Activated T-helper 2 cell treated with anti-CD3 and anti-CD28 coated beads, Interferon-gamma antibody, Interleukin-2, Interleukin-4, amounts not matched to agents 10 μg/mL and 5 μg/mL and 100 μg/mL, durations not matched to agents 14 hours and 24 hours and 36 hours (primary cell): ENCODE data around the gene UBE2I. TPM values are rescaled to one million over a fixed set of nuclear protein-coding genes. Genes with fewer than 3 reads are reported as not detected.
A peak's percentile ranks its signal among the peaks of the same experiment; 100 is the strongest.
"Not testable (repeated sequence)": the region's sequence is repeated elsewhere in the genome, so short reads cannot be mapped to it uniquely, and the experiment has no call there.

Source experiments
- DNase-seq: peaks from one replicate; pipeline ENCODE4 v3.0.0; 2021; ENCODE audit warnings: low spot score
- H3K27ac Mint-ChIP-seq: one replicate; pipeline ENCODE4 v1.8.0; 2021; ENCODE audit warnings: mixed read lengths
- H3K27me3 Mint-ChIP-seq: one replicate; pipeline ENCODE4 v1.8.0; 2021; ENCODE audit warnings: low read depth, mixed read lengths
- H3K36me3 Mint-ChIP-seq: one replicate; pipeline ENCODE4 v1.8.0; 2021; ENCODE audit warnings: low read depth, mixed read lengths
- H3K4me1 Mint-ChIP-seq: one replicate; pipeline ENCODE4 v1.8.0; 2021; ENCODE audit warnings: low read depth, mixed read lengths
- H3K4me3 Mint-ChIP-seq: one replicate; pipeline ENCODE4 v1.8.0; 2021; ENCODE audit warnings: low read depth, mild to moderate bottlenecking, moderate library complexity, mixed read lengths
- H3K9me3 Mint-ChIP-seq: one replicate; pipeline ENCODE4 v1.8.0; 2021; ENCODE audit warnings: mixed read lengths
- intact Hi-C: fragments of 100-400 bp; cut with micrococcal nuclease; formaldehyde crosslinking; loops from one replicate; pipeline ENCODE4 v1.15.1; 2023
- total RNA-seq: library from RNA; stranded (reverse); gene quantifications from 2 replicates; pipeline ENCODE4 v1.2.3, GENCODE V29; 2022

Gene UBE2I
- total RNA-seq, 1 donor from 2014 or later, result 265 TPM

DNA sequence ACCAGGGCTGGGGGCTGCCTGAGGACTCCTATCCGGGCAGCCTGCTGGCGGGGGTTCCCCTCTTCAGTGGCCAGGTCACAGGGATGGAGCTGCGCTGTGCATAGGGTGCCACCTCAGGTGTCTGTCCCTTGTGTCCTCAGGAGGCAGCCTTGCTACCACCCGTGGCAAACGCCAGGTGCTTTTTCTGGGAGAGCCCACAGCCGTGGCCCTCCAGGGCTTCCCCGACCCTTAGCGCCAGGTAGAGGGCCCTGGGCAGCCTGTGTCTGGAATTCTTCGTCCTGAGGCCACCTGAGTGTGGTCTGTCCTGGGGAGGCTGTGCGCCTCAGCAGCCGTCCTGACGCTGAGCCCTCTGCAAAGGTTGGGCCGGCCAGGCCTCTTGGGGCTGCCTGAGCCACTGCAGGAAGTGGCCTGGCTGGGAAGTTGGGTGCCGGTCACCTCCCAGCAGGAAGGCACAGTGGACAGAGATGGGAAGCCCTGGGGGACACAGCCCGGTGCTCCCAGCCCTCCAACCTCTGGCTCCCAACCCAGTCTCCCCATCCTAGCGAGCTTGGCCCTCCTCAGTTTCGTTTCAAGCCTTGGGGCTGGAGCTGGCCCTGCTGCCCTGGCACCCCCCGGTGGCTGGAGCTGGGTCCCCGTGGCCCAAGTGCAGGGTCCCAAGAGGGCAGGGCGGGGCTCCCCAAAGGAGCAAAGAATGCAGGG is 16.4 kb downstream of the UBE2I start:
- Mint-ChIP-seq H3K27ac (no peak overlapping the region), H3K4me1 (no peaks in the 10 kb centered on the region), H3K36me3 (peaks cover 22% of the 10 kb centered on the region), H3K4me3 (no peak overlapping the region), H3K27me3 (no peaks in the 10 kb centered on the region), H3K9me3 (no peaks in the 10 kb centered on the region)
- no peak for DNase-seq
- intact Hi-C loops, result no loop called here

- H3K36me3 Mint-ChIP-seq, result peaks cover 18% of the 10 kb centered on the region
- intact Hi-C loops, result no loop called here
- H3K27me3 Mint-ChIP-seq, result no peaks in the 10 kb centered on the region
- H3K27ac Mint-ChIP-seq, result no peak overlapping the region
- H3K4me3 Mint-ChIP-seq, result no peak overlapping the region
- H3K9me3 Mint-ChIP-seq, result no peaks in the 10 kb centered on the region
- H3K4me1 Mint-ChIP-seq, result peaks cover 2% of the 10 kb centered on the region
- no peak for DNase-seq
These were observed 17.0 kb downstream of the UBE2I start for GRCh38 chr16:1326391-1326790.

DNA sequence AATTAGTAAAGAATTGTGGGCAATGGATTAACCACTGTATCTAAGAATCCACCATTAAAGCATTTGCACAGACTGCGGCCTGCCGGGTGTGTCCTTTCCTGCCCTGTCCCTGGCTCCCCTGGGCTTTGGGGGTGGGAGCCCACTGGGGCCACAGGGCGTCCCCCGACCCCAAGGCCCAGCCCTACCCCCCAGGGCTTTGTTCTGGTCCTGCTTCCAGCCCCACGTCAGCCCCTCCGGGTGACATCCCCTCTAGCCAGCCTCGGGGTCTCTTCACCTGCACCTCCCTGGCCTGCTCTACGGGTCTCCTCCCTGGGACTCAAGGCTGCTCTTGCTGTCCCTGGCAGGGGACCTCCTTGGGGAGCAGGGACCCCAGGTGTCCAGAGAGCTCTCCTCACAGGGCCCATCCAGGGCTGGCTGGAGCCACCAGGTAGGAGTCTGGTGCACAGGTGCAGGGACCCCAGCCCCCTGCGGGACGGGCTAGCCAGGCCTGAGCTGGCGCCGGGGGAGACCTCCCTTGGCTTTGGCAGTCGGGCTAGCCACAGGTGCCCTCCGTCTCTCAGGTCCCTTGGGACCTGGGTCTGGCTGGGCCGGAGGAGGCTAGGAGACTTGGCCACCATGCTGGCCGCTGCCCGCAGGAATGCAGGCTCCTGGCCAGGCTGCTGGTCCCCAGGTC is 17.6 kb downstream of the UBE2I start:
- H3K27ac Mint-ChIP-seq, result no peak overlapping the region

DNA sequence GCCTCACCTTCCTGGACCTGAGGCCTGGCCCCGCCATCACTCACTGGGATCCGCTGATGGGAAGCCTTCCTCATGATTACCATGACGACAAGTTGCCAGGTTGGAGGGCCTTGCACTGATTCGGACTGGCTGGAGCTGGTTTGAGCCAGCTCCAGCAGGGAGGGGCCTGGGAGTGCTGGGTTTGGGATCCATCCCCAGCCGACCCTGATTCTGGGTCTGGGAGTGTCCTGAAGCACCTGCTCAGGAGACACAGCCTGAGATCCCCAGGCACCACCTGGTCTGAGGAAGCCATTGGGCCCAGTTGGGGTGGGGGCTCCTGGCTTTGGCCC is 18.1 kb downstream of the UBE2I start:
- H3K27me3 Mint-ChIP-seq, result peaks cover 8% of the 10 kb centered on the region
- H3K4me1 Mint-ChIP-seq, result peaks cover 6% of the 10 kb centered on the region
- intact Hi-C loops, result no loop called here
- peaks cover 15% of the 10 kb centered on the region for H3K36me3 Mint-ChIP-seq
- DNase-seq, result no peak
- no peaks in the 10 kb centered on the region for H3K9me3 Mint-ChIP-seq
- H3K4me3 Mint-ChIP-seq, result no peak overlapping the region
- H3K27ac Mint-ChIP-seq, result no peak overlapping the region

More for the DNA sequence above, 17.6 kb downstream of the UBE2I start:
- intact Hi-C loops, result no loop called here
- peaks cover 6% of the 10 kb centered on the region for H3K4me1 Mint-ChIP-seq
- H3K9me3 Mint-ChIP-seq, result no peaks in the 10 kb centered on the region
- H3K4me3 Mint-ChIP-seq, result no peak overlapping the region
- DNase-seq, result no peak
- peaks cover 18% of the 10 kb centered on the region for H3K36me3 Mint-ChIP-seq
- peaks cover 4% of the 10 kb centered on the region for H3K27me3 Mint-ChIP-seq

DNA sequence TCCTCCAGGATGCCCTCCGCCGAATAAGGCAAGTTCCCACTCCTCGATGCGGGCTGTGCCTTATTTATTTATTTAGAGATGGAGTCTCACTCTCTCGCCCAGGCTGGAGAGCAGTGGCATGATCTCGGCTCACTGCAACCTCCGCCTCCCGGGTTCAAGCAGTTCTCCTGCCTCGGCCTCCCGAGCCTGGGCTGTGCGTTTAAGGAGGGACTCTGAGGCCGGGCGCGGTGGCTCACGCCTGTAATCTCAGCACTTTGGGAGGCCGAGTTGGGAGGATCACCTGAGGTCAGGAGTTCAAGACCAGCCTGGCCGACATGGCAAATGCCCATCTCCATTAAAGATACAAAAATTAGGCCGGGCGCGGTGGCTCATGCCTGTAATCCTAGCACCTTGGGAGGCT is 18.7 kb downstream of the UBE2I start:
- Mint-ChIP-seq H3K27me3 (peaks cover 11% of the 10 kb centered on the region), H3K36me3 (peaks cover 14% of the 10 kb centered on the region)
- H3K4me1 Mint-ChIP-seq, H3K4me3 Mint-ChIP-seq, intact Hi-C loops, H3K9me3 Mint-ChIP-seq, DNase-seq, H3K27ac Mint-ChIP-seq: not testable (repeated sequence)

- peaks cover 11% of the 10 kb centered on the region for H3K27me3 Mint-ChIP-seq
- H3K27ac Mint-ChIP-seq, H3K4me3 Mint-ChIP-seq, intact Hi-C loops, H3K9me3 Mint-ChIP-seq, H3K4me1 Mint-ChIP-seq, H3K36me3 Mint-ChIP-seq, DNase-seq: not testable (repeated sequence)
These were observed 19.5 kb downstream of the UBE2I start for GRCh38 chr16:1328961-1329360.

- Mint-ChIP-seq H3K9me3 (no peaks in the 10 kb centered on the region), H3K4me3 (no peak overlapping the region), H3K4me1 (peaks cover 6% of the 10 kb centered on the region), H3K27ac (no peak overlapping the region), H3K36me3 (peaks cover 4% of the 10 kb centered on the region), H3K27me3 (peaks cover 21% of the 10 kb centered on the region)
- intact Hi-C loops, result no loop called here
- DNase-seq, result no peak
These were observed 21.0 kb downstream of the UBE2I start for GRCh38 chr16:1330260-1330914.

GRCh38 chr16:1330931-1331711 is 21.7 kb downstream of the UBE2I start:
- no peak overlapping the region for H3K4me3 Mint-ChIP-seq
- peaks cover 4% of the 10 kb centered on the region for H3K36me3 Mint-ChIP-seq
- no peak overlapping the region for H3K27ac Mint-ChIP-seq
- H3K27me3 Mint-ChIP-seq, result peaks cover 24% of the 10 kb centered on the region
- peaks cover 6% of the 10 kb centered on the region for H3K4me1 Mint-ChIP-seq
- no peaks in the 10 kb centered on the region for H3K9me3 Mint-ChIP-seq
- intact Hi-C loops, result no loop called here
- DNase-seq, result no peak

- peaks cover 26% of the 10 kb centered on the region for H3K27me3 Mint-ChIP-seq
- no peaks in the 10 kb centered on the region for H3K36me3 Mint-ChIP-seq
- H3K4me3 Mint-ChIP-seq, result peak overlapping the region; percentile 33
- DNase-seq, result peak; percentile 63
- H3K9me3 Mint-ChIP-seq, result no peaks in the 10 kb centered on the region
- no peak overlapping the region for H3K27ac Mint-ChIP-seq
- peaks cover 6% of the 10 kb centered on the region for H3K4me1 Mint-ChIP-seq
- intact Hi-C loops, result no loop called here
These were observed 22.5 kb downstream of the UBE2I start for GRCh38 chr16:1331712-1332617.

GRCh38 chr16:1332618-1333148 is 23.2 kb downstream of the UBE2I start:
- Mint-ChIP-seq H3K36me3 (no peaks in the 10 kb centered on the region), H3K4me1 (peaks cover 6% of the 10 kb centered on the region), H3K27ac (no peak overlapping the region), H3K4me3 (peak overlapping the region; percentile 33), H3K9me3 (no peaks in the 10 kb centered on the region), H3K27me3 (peaks cover 26% of the 10 kb centered on the region)
- intact Hi-C loops, result no loop called here
- no peak for DNase-seq

DNA sequence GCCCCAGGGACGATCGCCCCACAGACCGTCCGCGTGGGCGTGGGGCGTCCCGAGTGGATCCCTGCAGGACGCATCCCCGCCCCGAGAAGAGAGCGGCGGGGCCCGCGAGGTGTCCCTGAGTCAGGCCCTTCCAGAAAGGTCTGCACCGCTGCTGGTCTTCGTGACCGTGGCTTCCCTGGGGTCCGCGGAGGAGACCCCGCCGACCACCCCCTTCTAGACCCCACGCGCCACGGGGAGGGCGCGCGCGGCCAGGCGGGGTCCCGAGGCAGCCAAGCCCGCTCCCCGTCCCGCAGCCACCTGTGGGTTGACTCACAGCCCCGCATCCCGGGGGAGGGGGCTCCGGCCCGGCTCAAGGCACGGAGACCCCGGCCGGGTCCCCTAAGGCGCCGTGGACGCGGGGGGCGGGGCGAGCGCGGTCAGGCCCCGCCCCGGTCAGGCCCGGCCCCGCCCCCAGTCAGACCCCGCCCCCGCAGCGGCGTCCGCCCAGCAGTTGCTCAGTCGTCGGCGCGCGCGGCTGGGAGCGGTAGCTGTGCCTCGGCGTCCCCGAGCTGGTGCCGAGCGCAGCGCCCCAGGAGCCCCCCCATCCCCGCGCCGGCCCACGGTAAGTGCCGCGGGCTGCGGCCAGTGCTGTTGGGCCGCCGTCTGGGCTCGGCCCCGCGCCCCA is 23.8 kb downstream of the UBE2I start, which contains the start of gene BAIAP3:
Gene BAIAP3, plus strand, starts transcription at position 497 of the 664 bp plus-strand sequence. CDS start 4,905 bp downstream, outside the sequence.
- peaks cover 6% of the 10 kb centered on the region for H3K4me1 Mint-ChIP-seq
- H3K9me3 Mint-ChIP-seq, result no peaks in the 10 kb centered on the region
- H3K36me3 Mint-ChIP-seq, result no peaks in the 10 kb centered on the region
- H3K27ac Mint-ChIP-seq, result no peak within 1 kb of the TSS
- H3K4me3 Mint-ChIP-seq, result peak within 1 kb of the TSS; percentile 33
- H3K27me3 Mint-ChIP-seq, result peaks cover 26% of the 10 kb centered on the region
- intact Hi-C loops, result no loop called here
- peak; percentile 40 for DNase-seq
